Endodermal cell (in vitro differentiated cells): Measurements from ENCODE around the gene DHRS7B. TPM values are rescaled to one million over a fixed set of nuclear protein-coding genes. Genes with fewer than 3 reads are reported as not detected.
"Not testable (repeated sequence)": the region's sequence is repeated elsewhere in the genome, so short reads cannot be mapped to it uniquely, and the experiment has no call there.

ENCODE experiments used
- DNase-seq: peaks from one replicate; pipeline ENCODE4 v3.0.0-alpha.2; 2017
- H3K27ac ChIP-seq: 2 replicates; pipeline ENCODE4 v1.5.1; 2013; ENCODE audit warnings: mild to moderate bottlenecking, low read depth, low read length, moderate library complexity
- H3K27me3 ChIP-seq: 2 replicates; pipeline ENCODE4 v1.6.1; 2013; ENCODE audit warnings: mild to moderate bottlenecking, low read length, moderate library complexity; ENCODE audit not compliant: insufficient read depth, control insufficient read depth, poor library complexity, severe bottlenecking
- H3K36me3 ChIP-seq: 2 replicates; pipeline ENCODE4 v1.7.0; 2013; ENCODE audit warnings: mild to moderate bottlenecking, low read length, moderate library complexity; ENCODE audit not compliant: control insufficient read depth, insufficient read depth
- H3K4me1 ChIP-seq: one replicate; pipeline ENCODE4 v1.7.0; 2013; ENCODE audit warnings: low read length; ENCODE audit not compliant: control insufficient read depth, insufficient read depth
- H3K4me3 ChIP-seq: 2 replicates; pipeline ENCODE4 v1.5.1; 2013; ENCODE audit warnings: mild to moderate bottlenecking, low read length, moderate library complexity
- H3K9ac ChIP-seq: 2 replicates; pipeline ENCODE4 v1.6.1; 2013; ENCODE audit warnings: mild to moderate bottlenecking, low read length, moderate library complexity; ENCODE audit not compliant: poor library complexity, severe bottlenecking; ENCODE audit errors: extremely low read depth
- H3K9me3 ChIP-seq: 2 replicates; pipeline ENCODE4 v1.6.1; 2013; ENCODE audit warnings: mild to moderate bottlenecking, low read length, moderate library complexity; ENCODE audit not compliant: control insufficient read depth
- H3K27ac Mint-ChIP-seq: 2 replicates; pipeline ENCODE4 v1.8.0; 2020; ENCODE audit warnings: mixed read lengths
- H3K27me3 Mint-ChIP-seq: 2 replicates; pipeline ENCODE4 v1.8.0; 2021; ENCODE audit warnings: mild to moderate bottlenecking, mixed read lengths; ENCODE audit not compliant: insufficient read depth
- H3K36me3 Mint-ChIP-seq: 2 replicates; pipeline ENCODE4 v1.8.0; 2020; ENCODE audit warnings: low read depth, mixed read lengths
- H3K4me1 Mint-ChIP-seq: 2 replicates; pipeline ENCODE4 v1.8.0; 2020; ENCODE audit warnings: mixed read lengths
- H3K4me3 Mint-ChIP-seq: 2 replicates; pipeline ENCODE4 v1.8.0; 2020; ENCODE audit warnings: mild to moderate bottlenecking, moderate library complexity, mixed read lengths
- H3K9me3 Mint-ChIP-seq: 2 replicates; pipeline ENCODE4 v1.8.0; 2020; ENCODE audit warnings: mild to moderate bottlenecking, mixed read lengths
- WGBS, 2 experiments: methylation state at CpG; one replicate each; pipeline versions ENCODE4 v1.1.5 to v1.1.7; 2013; ENCODE audit warnings: missing lambda C conversion rate in 2 of 2, mixed read lengths in 1 of 2; ENCODE audit not compliant: insufficient coverage in 1 of 2, insufficient read length in 1 of 2; 5-methylcytosine and 5-hydroxymethylcytosine counted together
- total RNA-seq, 2 donors: library from RNA; stranded (reverse); fragmentation: NEBNext Ultra II Directional in 1 of 2; extraction: Animal tissue kit (Norgen Biotek cat#: 25700) in 1 of 2; gene quantifications; 2 replicates in 1 of 2; 3 replicates in 1 of 2; pipeline ENCODE4 v1.2.1, GENCODE V29; 2021
- TF ChIP-seq, protein P1 (sequence below): fragments of 200-600 bp; sonication (generic); conservative IDR thresholded peaks from 2 replicates; pipeline ENCODE4 v1.5.0; 2021; ENCODE audit warnings: antibody characterized with exemption, mild to moderate bottlenecking

DHRS7B gene
- total RNA-seq, 2 donors from 2014 or later, result 20.8 to 24.2 TPM

DNA sequence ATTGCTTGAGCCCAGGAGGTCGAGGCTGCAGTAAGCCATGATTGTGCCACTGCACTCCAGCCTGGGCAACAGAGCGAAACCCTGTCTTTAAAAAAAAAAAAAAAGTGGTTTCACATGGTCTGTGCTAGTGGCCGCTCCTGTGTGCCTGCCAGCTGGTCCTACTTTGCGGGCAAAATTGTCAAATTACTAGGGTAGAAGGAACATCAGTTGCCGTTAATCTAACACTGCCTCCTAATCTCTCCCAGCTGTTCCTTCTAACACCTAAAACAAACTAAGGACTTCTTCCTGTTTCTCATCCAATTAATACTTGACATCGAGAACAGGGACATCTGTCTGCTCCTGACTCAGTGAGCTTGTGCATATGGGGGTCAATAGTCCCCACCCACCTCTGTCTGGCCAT, 63.3 kb downstream of the DHRS7B start:
- H3K27ac ChIP-seq, result no peak overlapping the region
- H3K4me1 ChIP-seq, result no peaks in the 10 kb centered on the region
- H3K4me1 Mint-ChIP-seq, result no peaks in the 10 kb centered on the region
- H3K27me3 ChIP-seq, result no peaks in the 10 kb centered on the region
- no peak overlapping the region for H3K4me3 Mint-ChIP-seq
- no peak for DNase-seq
- WGBS, 2 experiments, result 92 to 100% methylated on average over 4 to 6 of the region's 6 CpGs
- H3K27me3 Mint-ChIP-seq, result no peaks in the 10 kb centered on the region
- TF ChIP-seq, protein P1, sequence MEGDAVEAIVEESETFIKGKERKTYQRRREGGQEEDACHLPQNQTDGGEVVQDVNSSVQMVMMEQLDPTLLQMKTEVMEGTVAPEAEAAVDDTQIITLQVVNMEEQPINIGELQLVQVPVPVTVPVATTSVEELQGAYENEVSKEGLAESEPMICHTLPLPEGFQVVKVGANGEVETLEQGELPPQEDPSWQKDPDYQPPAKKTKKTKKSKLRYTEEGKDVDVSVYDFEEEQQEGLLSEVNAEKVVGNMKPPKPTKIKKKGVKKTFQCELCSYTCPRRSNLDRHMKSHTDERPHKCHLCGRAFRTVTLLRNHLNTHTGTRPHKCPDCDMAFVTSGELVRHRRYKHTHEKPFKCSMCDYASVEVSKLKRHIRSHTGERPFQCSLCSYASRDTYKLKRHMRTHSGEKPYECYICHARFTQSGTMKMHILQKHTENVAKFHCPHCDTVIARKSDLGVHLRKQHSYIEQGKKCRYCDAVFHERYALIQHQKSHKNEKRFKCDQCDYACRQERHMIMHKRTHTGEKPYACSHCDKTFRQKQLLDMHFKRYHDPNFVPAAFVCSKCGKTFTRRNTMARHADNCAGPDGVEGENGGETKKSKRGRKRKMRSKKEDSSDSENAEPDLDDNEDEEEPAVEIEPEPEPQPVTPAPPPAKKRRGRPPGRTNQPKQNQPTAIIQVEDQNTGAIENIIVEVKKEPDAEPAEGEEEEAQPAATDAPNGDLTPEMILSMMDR, result no peak
- peaks cover 49% of the 10 kb centered on the region for H3K36me3 Mint-ChIP-seq
- no peaks in the 10 kb centered on the region for H3K9me3 ChIP-seq
- no peaks in the 10 kb centered on the region for H3K9me3 Mint-ChIP-seq
- H3K9ac ChIP-seq, result no peak overlapping the region
- H3K4me3 ChIP-seq, result no peak overlapping the region
- no peak overlapping the region for H3K27ac Mint-ChIP-seq
- peaks cover 64% of the 10 kb centered on the region for H3K36me3 ChIP-seq

DNA sequence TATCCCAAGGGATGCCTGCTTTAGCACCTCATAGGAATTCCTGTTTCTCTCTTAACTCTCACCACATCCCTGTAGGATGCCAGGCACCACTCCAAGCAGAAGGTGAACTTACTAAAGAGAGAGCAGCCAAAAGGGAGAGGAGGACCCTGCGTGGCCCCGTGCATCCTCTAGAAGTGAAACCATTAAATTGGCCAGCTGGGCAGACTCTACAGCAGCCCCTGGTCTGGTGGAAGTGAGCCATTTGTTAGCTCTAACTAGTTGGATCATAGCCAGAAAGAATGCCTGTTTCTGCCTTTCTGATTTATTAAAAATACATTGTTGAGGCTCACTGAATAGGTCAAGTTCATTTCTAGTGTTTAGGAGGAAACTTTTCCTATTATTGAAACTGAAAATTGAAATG, 64.9 kb downstream of the DHRS7B start:
- H3K9me3 ChIP-seq, result no peaks in the 10 kb centered on the region
- no peak overlapping the region for H3K9ac ChIP-seq
- peaks cover 65% of the 10 kb centered on the region for H3K36me3 ChIP-seq
- DNase-seq, result no peak
- no peaks in the 10 kb centered on the region for H3K4me1 Mint-ChIP-seq
- no peak overlapping the region for H3K27ac Mint-ChIP-seq
- no peaks in the 10 kb centered on the region for H3K27me3 Mint-ChIP-seq
- H3K9me3 Mint-ChIP-seq, result no peaks in the 10 kb centered on the region
- no peak overlapping the region for H3K4me3 ChIP-seq
- no peak overlapping the region for H3K27ac ChIP-seq
- WGBS, 2 experiments, result 90 to 92% methylated on average over 2 of the region's 2 CpGs
- H3K4me1 ChIP-seq, result no peaks in the 10 kb centered on the region
- TF ChIP-seq, protein P1, result no peak
- H3K4me3 Mint-ChIP-seq, result no peak overlapping the region
- peaks cover 46% of the 10 kb centered on the region for H3K36me3 Mint-ChIP-seq
- H3K27me3 ChIP-seq, result no peaks in the 10 kb centered on the region

DNA sequence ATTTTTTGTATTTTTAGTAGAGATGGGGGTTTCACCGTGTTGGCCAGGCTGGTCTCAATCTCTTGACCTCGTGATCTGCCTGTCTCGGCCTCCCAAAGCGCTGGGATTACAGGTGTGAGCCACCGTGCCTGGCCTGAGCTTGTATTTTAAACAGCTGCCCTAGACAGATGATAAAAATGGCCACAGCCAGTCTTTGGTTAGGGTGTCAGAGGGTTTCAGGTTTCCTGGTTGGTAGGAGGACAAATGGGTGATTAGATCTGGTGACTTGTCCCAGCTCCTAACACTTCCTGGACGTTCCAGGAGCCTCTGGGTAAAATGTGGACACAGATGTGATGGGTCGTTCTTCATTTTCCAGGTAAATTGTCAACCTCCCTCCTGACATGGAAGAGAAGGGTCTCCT, 65.7 kb downstream of the DHRS7B start:
- H3K27ac ChIP-seq, H3K27me3 Mint-ChIP-seq, H3K9me3 ChIP-seq, H3K9me3 Mint-ChIP-seq, H3K4me1 ChIP-seq, DNase-seq, H3K9ac ChIP-seq, H3K4me3 ChIP-seq, H3K27ac Mint-ChIP-seq, H3K4me1 Mint-ChIP-seq, H3K4me3 Mint-ChIP-seq, H3K27me3 ChIP-seq: not testable (repeated sequence)
- WGBS, 2 experiments, result 98% methylated on average over 6 to 7 of the region's 7 CpGs
- H3K36me3 Mint-ChIP-seq, result peaks cover 51% of the 10 kb centered on the region
- H3K36me3 ChIP-seq, result peaks cover 70% of the 10 kb centered on the region

DNA sequence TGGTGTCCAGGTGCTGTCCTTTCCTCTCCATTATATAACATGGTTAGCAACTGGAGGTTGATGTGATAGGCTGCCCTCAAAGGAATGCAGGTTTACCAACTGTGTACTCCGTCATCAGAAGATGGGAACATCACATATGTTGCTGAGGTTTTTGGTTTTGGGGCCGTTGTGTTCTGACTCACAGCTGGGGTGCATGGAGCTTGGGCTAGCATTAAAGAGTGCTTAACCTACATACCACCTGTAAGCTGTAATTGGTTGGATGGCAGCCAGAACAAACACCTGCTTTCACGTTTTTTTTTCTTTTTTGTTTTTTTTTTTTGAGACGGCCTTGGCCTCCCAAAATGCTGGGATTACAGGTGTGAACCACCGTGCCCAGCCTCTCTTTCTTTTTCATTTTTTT, 66.3 kb downstream of the DHRS7B start:
- H3K9ac ChIP-seq, result no peak overlapping the region
- no peak overlapping the region for H3K27ac Mint-ChIP-seq
- H3K4me3 ChIP-seq, result no peak overlapping the region
- TF ChIP-seq, protein P1, result no peak
- peaks cover 58% of the 10 kb centered on the region for H3K36me3 Mint-ChIP-seq
- peaks cover 77% of the 10 kb centered on the region for H3K36me3 ChIP-seq
- WGBS, 2 experiments, result 86 to 90% methylated on average over 5 of the region's 5 CpGs
- no peaks in the 10 kb centered on the region for H3K4me1 ChIP-seq
- H3K27ac ChIP-seq, result no peak overlapping the region
- H3K4me3 Mint-ChIP-seq, result no peak overlapping the region
- no peaks in the 10 kb centered on the region for H3K4me1 Mint-ChIP-seq
- DNase-seq, result no peak
- no peaks in the 10 kb centered on the region for H3K27me3 Mint-ChIP-seq
- H3K27me3 ChIP-seq, result no peaks in the 10 kb centered on the region
- H3K9me3 ChIP-seq, result no peaks in the 10 kb centered on the region
- no peaks in the 10 kb centered on the region for H3K9me3 Mint-ChIP-seq
